ENCODE measurements around the gene DYNC2H1. TPM values are rescaled to one million over a fixed set of nuclear protein-coding genes. Genes with fewer than 3 reads are reported as not detected.

The DYNC2H1 gene
- total RNA-seq, 4 donors from 2014 or later, result 37.8 to 43.1 (median 38.8) TPM

DNA sequence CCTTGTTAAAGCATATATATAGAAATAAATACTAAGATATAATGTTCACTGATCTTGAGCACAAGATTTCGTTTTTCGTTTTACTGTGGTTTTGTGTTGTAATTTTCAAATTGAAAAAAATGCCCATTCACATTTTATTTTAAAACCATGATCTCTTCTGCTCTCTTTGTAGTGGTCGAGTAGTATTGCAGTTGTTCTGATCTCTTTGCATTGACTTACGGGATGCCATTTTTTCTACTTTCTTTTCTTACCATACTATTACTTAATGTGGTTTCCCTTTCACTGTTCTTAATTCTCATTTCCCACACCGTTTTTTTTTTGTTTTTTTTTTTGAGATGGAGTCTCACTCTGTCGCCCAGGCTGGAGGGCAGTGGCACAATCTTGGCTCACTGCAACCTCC, 289.6 kb downstream of the DYNC2H1 start:
- Histone ChIP-seq H3K27ac (no peak overlapping the region), H3K36me3 (peaks cover 0 to 24% (median 0%) of the 10 kb centered on the region in 3 donors), H3K27me3 (no peaks in the 10 kb centered on the region), H3K4me3 (no peak overlapping the region), H3K4me1 (no peaks in the 10 kb centered on the region), H3K9me3 (peaks cover 0 to 4% (median 0%) of the 10 kb centered on the region in 4 donors)
- WGBS, 2 donors, result 79 to 95% methylated on average over 6 of the region's 6 CpGs
- no peak for DNase-seq (ENCODE audit: low spot score in 2 of 2)
- no peak for TF ChIP-seq EP300 (IDR thresholded peaks at IDR 0.05)
- TF ChIP-seq POLR2A (IDR thresholded peaks at IDR 0.05), result no peak
- TF ChIP-seq, protein P1, sequence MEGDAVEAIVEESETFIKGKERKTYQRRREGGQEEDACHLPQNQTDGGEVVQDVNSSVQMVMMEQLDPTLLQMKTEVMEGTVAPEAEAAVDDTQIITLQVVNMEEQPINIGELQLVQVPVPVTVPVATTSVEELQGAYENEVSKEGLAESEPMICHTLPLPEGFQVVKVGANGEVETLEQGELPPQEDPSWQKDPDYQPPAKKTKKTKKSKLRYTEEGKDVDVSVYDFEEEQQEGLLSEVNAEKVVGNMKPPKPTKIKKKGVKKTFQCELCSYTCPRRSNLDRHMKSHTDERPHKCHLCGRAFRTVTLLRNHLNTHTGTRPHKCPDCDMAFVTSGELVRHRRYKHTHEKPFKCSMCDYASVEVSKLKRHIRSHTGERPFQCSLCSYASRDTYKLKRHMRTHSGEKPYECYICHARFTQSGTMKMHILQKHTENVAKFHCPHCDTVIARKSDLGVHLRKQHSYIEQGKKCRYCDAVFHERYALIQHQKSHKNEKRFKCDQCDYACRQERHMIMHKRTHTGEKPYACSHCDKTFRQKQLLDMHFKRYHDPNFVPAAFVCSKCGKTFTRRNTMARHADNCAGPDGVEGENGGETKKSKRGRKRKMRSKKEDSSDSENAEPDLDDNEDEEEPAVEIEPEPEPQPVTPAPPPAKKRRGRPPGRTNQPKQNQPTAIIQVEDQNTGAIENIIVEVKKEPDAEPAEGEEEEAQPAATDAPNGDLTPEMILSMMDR (IDR thresholded peaks at IDR 0.05), result no peak

DNA sequence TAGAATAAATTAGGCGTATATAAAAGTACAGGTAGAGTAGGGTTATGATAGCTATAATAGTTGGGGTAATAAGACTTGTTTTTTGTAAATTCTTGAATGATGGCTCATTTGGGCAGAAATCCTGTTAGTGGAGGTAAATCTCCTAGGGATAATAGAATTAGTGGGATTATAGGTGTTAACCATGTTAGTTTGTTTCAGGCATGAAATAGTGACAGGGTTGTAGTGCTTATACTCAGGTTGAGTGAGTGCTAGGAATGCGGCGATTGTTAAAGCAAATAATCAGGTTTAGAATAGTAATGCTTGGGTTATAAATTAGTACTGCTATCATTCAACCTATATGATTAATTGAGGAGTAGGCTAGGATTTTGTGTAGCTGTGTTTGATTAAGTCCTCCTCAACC, 297.1 kb downstream of the DYNC2H1 start:
- Histone ChIP-seq H3K9me3 (no peaks in the 10 kb centered on the region), H3K4me3 (no peak overlapping the region), H3K36me3 (peaks cover 0 to 3% (median 0%) of the 10 kb centered on the region in 3 donors), H3K27me3 (no peaks in the 10 kb centered on the region), H3K4me1 (no peaks in the 10 kb centered on the region), H3K27ac (no peak overlapping the region)
- DNase-seq (ENCODE audit: low spot score in 2 of 2), result no peak
- TF ChIP-seq POLR2A (IDR thresholded peaks at IDR 0.05) (no peak), EP300 (IDR thresholded peaks at IDR 0.05) (no peak)
- TF ChIP-seq, protein P1 (IDR thresholded peaks at IDR 0.05), result no peak
- 91 to 94% methylated on average over 3 of the region's 3 CpGs for WGBS, 2 donors

DNA sequence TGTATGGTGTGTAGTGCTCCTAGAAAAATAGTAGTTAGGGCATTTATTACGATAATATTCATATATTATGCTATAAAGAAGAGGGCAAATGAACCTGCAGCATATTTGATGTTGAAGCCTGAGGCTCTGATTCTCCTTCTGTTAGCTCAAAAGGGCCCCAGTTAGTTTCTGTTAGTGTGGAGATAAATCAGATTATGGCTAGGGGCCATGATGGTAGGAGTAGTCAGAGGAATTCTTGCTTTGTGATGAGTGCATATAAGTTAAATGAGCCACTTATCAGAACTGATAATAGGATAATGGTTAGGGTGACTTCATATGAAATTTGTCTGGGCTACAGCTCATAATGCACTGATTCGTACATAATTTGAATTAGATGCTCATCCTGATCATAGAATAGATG, 298.4 kb downstream of the DYNC2H1 start:
- H3K9me3 ChIP-seq, result no peaks in the 10 kb centered on the region
- H3K4me3 ChIP-seq, result no peak overlapping the region
- TF ChIP-seq, protein P1 (IDR thresholded peaks at IDR 0.05), result no peak
- TF ChIP-seq EP300 (IDR thresholded peaks at IDR 0.05) (no peak), POLR2A (IDR thresholded peaks at IDR 0.05) (no peak)
- H3K4me1 ChIP-seq, result no peaks in the 10 kb centered on the region
- no peaks in the 10 kb centered on the region for H3K27me3 ChIP-seq
- 91 to 95% methylated on average over 2 of the region's 2 CpGs for whole genome bisulfite sequencing, 2 donors
- H3K27ac ChIP-seq, result no peak overlapping the region
- H3K36me3 ChIP-seq, result no peaks in the 10 kb centered on the region
- no peak for DNase-seq (ENCODE audit: low spot score in 2 of 2)

DNA sequence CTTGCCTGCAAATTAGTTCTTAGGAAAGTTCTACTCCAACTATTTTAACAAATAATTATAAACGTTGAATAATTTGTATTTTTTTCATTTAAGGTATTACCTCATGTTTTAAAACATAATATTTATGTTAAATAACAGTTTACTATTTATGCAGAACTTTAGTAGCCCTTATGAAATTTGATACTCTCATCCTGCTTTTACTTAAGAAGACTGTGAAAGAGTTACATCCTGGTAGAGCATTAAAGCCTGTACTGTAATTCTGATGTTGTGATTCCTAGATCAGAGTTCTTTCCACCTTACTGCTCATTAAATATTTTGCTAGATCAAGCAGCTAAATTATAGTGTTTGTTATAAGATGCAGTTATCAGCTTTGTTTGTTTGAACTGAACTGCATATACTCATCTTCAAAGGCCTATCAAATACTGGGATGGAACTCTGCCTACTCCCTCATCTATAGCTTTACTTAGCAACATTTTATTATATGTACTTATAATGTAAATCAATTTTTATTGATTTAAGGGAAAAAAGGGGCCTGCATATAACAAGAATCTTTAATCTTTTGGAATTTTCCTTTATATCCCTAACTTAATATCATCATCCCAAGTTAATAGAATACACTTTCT, 304.2 kb downstream of the DYNC2H1 start:
- Histone ChIP-seq H3K4me1 (no peaks in the 10 kb centered on the region), H3K27me3 (no peaks in the 10 kb centered on the region), H3K9me3 (no peaks in the 10 kb centered on the region), H3K36me3 (peaks cover 0 to under 1% (median 0%) of the 10 kb centered on the region in 3 donors), H3K27ac (no peak overlapping the region), H3K4me3 (no peak overlapping the region)
- WGBS, 2 donors, result 69 to 74% methylated on average over 1 of the region's 1 CpG
- no peak for DNase-seq (ENCODE audit: low spot score in 2 of 2)
- TF ChIP-seq, protein P1 (IDR thresholded peaks at IDR 0.05), result no peak
- TF ChIP-seq POLR2A (IDR thresholded peaks at IDR 0.05) (no peak), EP300 (IDR thresholded peaks at IDR 0.05) (no peak)

DNA sequence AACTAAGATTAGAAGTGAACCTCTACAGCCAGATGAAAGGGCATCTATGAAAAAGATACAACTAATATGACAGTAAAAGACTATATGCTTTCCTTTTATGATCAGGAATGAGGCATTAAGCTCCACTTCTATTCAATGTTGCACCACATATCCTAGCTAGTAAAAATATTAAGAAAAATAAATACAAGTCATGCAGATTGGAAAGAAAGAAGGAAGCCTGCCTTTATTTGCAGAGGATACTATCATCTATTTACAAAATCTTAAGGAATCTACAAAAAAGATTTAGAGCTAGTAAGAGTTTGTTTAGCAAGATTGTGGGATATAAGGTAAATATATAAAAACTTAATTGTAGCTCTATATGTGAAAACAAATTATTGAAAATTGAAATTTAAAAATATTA, 308.8 kb downstream of the DYNC2H1 start:
- H3K27ac ChIP-seq, result no peak overlapping the region
- TF ChIP-seq EP300 (IDR thresholded peaks at IDR 0.05), result no peak
- no peak overlapping the region for H3K4me3 ChIP-seq
- no peaks in the 10 kb centered on the region for H3K4me1 ChIP-seq
- peaks cover 0 to 6% (median 0%) of the 10 kb centered on the region in 3 donors for H3K36me3 ChIP-seq
- H3K27me3 ChIP-seq, result no peaks in the 10 kb centered on the region
- DNase-seq (ENCODE audit: low spot score in 2 of 2), result no peak
- H3K9me3 ChIP-seq, result no peaks in the 10 kb centered on the region
